Activated T-helper 1 cell treated with anti-CD3 and anti-CD28 coated beads, Interleukin-12 subunit alpha, Interleukin-12 subunit beta, Interleukin-2, Interleukin-4 antibody, amounts not matched to agents 30 ng/mL and 10 ng/mL and 1 ng/mL, durations not matched to agents 14 hours and 24 hours and 36 hours (primary cell): Measurements from ENCODE around the gene CNTNAP5. TPM values are rescaled to one million over a fixed set of nuclear protein-coding genes. Genes with fewer than 3 reads are reported as not detected.

ENCODE experiments used
- DNase-seq: peaks from one replicate; pipeline ENCODE4 v3.0.0; 2021; ENCODE audit warnings: low spot score
- H3K27ac Mint-ChIP-seq: one replicate; pipeline ENCODE4 v1.8.0; 2021; ENCODE audit warnings: mild to moderate bottlenecking, mixed read lengths
- H3K27me3 Mint-ChIP-seq: one replicate; pipeline ENCODE4 v1.8.0; 2022; ENCODE audit warnings: mild to moderate bottlenecking, moderate library complexity, mixed read lengths; ENCODE audit not compliant: insufficient read depth
- H3K36me3 Mint-ChIP-seq: one replicate; pipeline ENCODE4 v1.8.0; 2021; ENCODE audit warnings: low read depth, mixed read lengths
- H3K4me1 Mint-ChIP-seq: one replicate; pipeline ENCODE4 v1.8.0; 2021; ENCODE audit warnings: low read depth, mixed read lengths
- H3K4me3 Mint-ChIP-seq: one replicate; pipeline ENCODE4 v1.8.0; 2021; ENCODE audit warnings: mild to moderate bottlenecking, moderate library complexity, mixed read lengths
- H3K9me3 Mint-ChIP-seq: one replicate; pipeline ENCODE4 v1.8.0; 2021; ENCODE audit warnings: mixed read lengths
- intact Hi-C: fragments of 100-400 bp; cut with micrococcal nuclease; formaldehyde crosslinking; loops from one replicate; pipeline ENCODE4 v1.15.1; 2024
- total RNA-seq: library from RNA; stranded (reverse); gene quantifications from 2 replicates; pipeline ENCODE4 v1.2.3, GENCODE V29; 2022

CNTNAP5 gene
- total RNA-seq, 1 donor from 2014 or later, result not detected

DNA sequence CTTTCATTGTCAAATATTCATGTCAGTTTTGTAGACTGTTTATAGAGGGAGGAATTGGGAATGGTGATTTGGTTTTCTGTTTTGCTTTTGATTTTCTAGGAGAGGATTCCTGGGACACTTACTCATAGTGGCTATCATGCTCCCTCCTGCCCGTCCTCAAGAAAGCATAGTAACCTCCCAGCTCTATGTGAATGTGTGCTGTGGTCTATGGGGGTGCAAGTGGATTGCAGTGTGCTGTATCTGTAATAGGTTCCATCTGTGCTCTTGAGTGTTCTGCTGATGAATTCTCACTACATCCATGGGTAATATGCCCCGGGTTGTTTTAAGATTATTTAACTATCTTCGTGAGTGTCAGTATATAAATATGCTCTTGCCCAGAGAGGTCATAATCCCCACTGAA lies 811.3 kb downstream of the CNTNAP5 start:
- H3K4me3 Mint-ChIP-seq, result no peak overlapping the region
- no peaks in the 10 kb centered on the region for H3K27me3 Mint-ChIP-seq
- no peak overlapping the region for H3K27ac Mint-ChIP-seq
- DNase-seq, result no peak
- intact Hi-C loops, result no loop called here
- peaks cover 10% of the 10 kb centered on the region for H3K9me3 Mint-ChIP-seq
- no peaks in the 10 kb centered on the region for H3K36me3 Mint-ChIP-seq
- no peaks in the 10 kb centered on the region for H3K4me1 Mint-ChIP-seq

GRCh38 chr2:124837496-124837895 lies 812.4 kb downstream of the CNTNAP5 start:
- intact Hi-C loops, result no loop called here
- no peaks in the 10 kb centered on the region for H3K4me1 Mint-ChIP-seq
- no peak overlapping the region for H3K27ac Mint-ChIP-seq
- H3K36me3 Mint-ChIP-seq, result no peaks in the 10 kb centered on the region
- no peaks in the 10 kb centered on the region for H3K27me3 Mint-ChIP-seq
- DNase-seq, result no peak
- H3K4me3 Mint-ChIP-seq, result no peak overlapping the region
- H3K9me3 Mint-ChIP-seq, result peaks cover 12% of the 10 kb centered on the region

DNA sequence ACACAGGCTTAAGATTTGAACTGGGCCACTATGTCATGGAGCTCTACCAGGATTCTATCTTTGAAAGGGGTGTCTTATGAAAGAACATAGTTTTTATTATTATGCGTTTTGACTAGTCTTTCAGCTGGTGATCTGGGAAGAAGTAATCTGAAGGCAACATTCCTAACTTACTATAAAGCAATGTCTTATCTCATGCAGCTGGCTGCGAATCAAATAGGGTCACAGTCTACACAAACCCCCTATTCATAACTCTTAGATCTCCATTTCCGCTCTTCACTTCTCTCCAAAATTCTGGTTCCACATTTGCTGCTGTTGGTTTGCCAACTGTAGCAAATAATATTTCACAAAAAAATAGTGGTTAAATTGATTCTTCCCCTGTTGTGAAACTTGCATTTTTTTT lies 813.3 kb downstream of the CNTNAP5 start:
- no peak overlapping the region for H3K27ac Mint-ChIP-seq
- no peaks in the 10 kb centered on the region for H3K36me3 Mint-ChIP-seq
- H3K9me3 Mint-ChIP-seq, result peaks cover 12% of the 10 kb centered on the region
- no peaks in the 10 kb centered on the region for H3K4me1 Mint-ChIP-seq
- no peaks in the 10 kb centered on the region for H3K27me3 Mint-ChIP-seq
- no peak for DNase-seq
- H3K4me3 Mint-ChIP-seq, result no peak overlapping the region
- intact Hi-C loops, result no loop called here

- Mint-ChIP-seq H3K27ac (no peak overlapping the region), H3K27me3 (no peaks in the 10 kb centered on the region)
- intact Hi-C loops, result no loop called here
Observed at GRCh38 chr2:124867247-124867646, 842.2 kb downstream of the CNTNAP5 start.

GRCh38 chr2:124874219-124874618 lies 849.1 kb downstream of the CNTNAP5 start:
- no peaks in the 10 kb centered on the region for H3K36me3 Mint-ChIP-seq
- H3K9me3 Mint-ChIP-seq, result no peaks in the 10 kb centered on the region
- H3K27me3 Mint-ChIP-seq, result no peaks in the 10 kb centered on the region
- H3K27ac Mint-ChIP-seq, result no peak overlapping the region
- intact Hi-C loops, result no loop called here
- DNase-seq, result no peak
- H3K4me3 Mint-ChIP-seq, result no peak overlapping the region
- no peaks in the 10 kb centered on the region for H3K4me1 Mint-ChIP-seq

More at GRCh38 chr2:124867247-124867646, 842.2 kb downstream of the CNTNAP5 start:
- Mint-ChIP-seq H3K9me3 (peaks cover 5% of the 10 kb centered on the region), H3K36me3 (no peaks in the 10 kb centered on the region), H3K4me1 (no peaks in the 10 kb centered on the region), H3K4me3 (no peak overlapping the region)
- no peak for DNase-seq

GRCh38 chr2:124874676-124875075 lies 849.6 kb downstream of the CNTNAP5 start:
- Mint-ChIP-seq H3K4me3 (no peak overlapping the region), H3K27me3 (no peaks in the 10 kb centered on the region), H3K27ac (no peak overlapping the region), H3K36me3 (no peaks in the 10 kb centered on the region), H3K9me3 (no peaks in the 10 kb centered on the region), H3K4me1 (no peaks in the 10 kb centered on the region)
- intact Hi-C loops, result no loop called here
- no peak for DNase-seq

GRCh38 chr2:124875627-124876244 lies 850.6 kb downstream of the CNTNAP5 start:
- Mint-ChIP-seq H3K9me3 (no peaks in the 10 kb centered on the region), H3K4me3 (no peak overlapping the region), H3K36me3 (no peaks in the 10 kb centered on the region), H3K27ac (no peak overlapping the region), H3K27me3 (no peaks in the 10 kb centered on the region), H3K4me1 (no peaks in the 10 kb centered on the region)
- intact Hi-C loops, result no loop called here
- no peak for DNase-seq

DNA sequence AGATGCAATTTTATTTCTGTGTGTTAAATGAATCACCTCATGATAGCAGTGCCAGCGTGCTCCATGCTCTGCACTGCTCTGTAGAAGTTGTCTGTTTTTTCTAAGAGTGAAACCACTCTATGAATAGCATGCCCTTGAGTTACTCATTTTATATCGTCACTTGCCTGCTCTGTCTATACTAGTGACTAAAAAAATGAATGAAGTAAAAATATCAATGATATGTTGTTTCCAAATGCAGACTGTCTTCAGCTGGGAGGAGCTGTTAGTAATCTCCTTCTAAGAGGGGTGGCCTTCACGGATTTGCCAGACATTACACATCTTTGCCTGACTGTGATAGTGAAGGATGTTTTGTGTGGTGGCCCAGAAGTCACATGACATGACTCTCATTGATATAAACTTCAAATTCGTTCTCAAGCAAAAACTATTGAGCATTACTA lies 852.1 kb downstream of the CNTNAP5 start:
- intact Hi-C loops, result no loop called here
- Mint-ChIP-seq H3K36me3 (no peaks in the 10 kb centered on the region), H3K27ac (no peak overlapping the region), H3K27me3 (no peaks in the 10 kb centered on the region), H3K4me3 (no peak overlapping the region), H3K4me1 (no peaks in the 10 kb centered on the region), H3K9me3 (no peaks in the 10 kb centered on the region)
- DNase-seq, result no peak

DNA sequence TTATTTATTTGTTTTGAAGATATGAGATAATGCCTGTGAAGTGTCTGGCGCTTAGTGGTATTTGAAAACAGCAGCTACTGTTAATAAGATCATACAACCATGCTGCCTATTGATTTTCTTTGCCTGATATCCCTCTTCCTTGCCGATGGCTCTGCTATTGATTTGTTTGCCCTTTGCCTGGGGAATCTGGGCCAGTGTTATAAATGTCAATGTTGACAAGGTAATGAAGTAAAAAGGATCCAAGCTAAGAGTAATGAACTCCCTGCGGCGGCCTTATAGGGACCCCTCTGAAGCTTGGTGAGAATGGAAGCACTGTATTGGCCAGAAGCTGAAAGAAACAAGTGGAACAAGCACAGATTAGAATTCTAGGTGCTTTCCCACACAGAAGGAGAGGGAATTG lies 854.6 kb downstream of the CNTNAP5 start:
- Mint-ChIP-seq H3K4me1 (no peaks in the 10 kb centered on the region), H3K27me3 (no peaks in the 10 kb centered on the region), H3K27ac (no peak overlapping the region), H3K4me3 (no peak overlapping the region), H3K9me3 (peaks cover 11% of the 10 kb centered on the region), H3K36me3 (no peaks in the 10 kb centered on the region)
- intact Hi-C loops, result no loop called here
- DNase-seq, result no peak

DNA sequence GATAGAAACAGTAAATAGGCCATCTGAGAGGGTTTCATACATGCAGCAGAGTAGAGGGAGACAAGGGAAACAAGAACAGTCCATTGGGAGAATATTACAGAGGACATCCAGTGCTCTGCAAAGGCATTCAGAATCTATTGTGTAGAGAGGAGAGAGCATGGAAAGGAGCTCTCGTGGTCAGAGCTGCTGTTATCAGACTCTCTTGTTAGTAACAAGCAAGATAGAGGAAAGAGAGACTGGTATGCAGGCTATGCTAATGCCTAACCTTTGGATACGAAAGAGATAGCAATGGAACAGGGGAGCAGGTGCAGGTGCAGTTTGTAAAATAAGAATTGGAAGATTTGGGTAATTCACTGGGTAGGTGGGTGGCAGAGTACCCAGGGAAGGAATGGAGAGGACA lies 855.9 kb downstream of the CNTNAP5 start:
- no peaks in the 10 kb centered on the region for H3K36me3 Mint-ChIP-seq
- no peak overlapping the region for H3K27ac Mint-ChIP-seq
- no peak overlapping the region for H3K4me3 Mint-ChIP-seq
- no peaks in the 10 kb centered on the region for H3K27me3 Mint-ChIP-seq
- no peak for DNase-seq
- intact Hi-C loops, result no loop called here
- H3K9me3 Mint-ChIP-seq, result peaks cover 11% of the 10 kb centered on the region
- no peaks in the 10 kb centered on the region for H3K4me1 Mint-ChIP-seq

DNA sequence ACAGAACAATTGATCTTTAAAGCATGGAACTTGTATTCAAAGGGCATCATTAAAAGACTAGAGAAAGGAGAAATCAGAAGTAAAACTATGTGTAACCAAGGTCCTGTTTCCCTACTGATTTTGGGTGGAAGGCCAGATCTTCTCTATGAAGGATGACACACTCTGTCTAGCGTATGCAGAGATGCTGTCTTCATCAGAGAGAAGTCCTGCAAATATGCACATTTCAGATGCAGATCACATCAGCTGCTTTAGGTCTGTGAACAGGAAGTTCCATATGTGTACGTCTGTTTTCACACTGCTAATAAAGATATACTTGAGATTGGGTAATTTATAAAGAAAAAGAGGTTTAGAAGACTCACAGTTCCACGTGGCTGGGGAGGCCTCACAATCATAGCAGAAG lies 857.3 kb downstream of the CNTNAP5 start:
- no peak for DNase-seq
- Mint-ChIP-seq H3K27me3 (no peaks in the 10 kb centered on the region), H3K36me3 (no peaks in the 10 kb centered on the region), H3K27ac (no peak overlapping the region), H3K4me1 (no peaks in the 10 kb centered on the region), H3K4me3 (no peak overlapping the region), H3K9me3 (peaks cover 11% of the 10 kb centered on the region)
- intact Hi-C loops, result no loop called here

DNA sequence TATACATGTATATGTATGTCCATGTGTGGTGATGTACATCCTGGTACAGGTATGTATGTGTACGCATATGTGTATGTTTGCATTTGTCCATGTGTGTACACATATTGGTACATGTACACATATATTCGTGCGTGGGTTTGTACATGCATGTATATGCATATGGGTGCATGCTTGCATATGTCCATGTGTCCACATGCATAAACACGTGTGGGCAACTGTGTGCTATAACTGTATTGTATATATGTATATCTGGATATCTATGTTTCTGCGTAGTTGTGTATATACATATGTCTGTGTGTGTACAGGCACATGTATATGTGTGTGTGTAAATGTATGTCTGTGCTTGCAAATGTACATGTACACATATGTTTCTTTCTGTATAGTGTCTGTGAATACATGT lies 858.5 kb downstream of the CNTNAP5 start:
- no peaks in the 10 kb centered on the region for H3K4me1 Mint-ChIP-seq
- H3K27ac Mint-ChIP-seq, result no peak overlapping the region

GRCh38 chr2:124884315-124884714 lies 859.2 kb downstream of the CNTNAP5 start:
- no peak for DNase-seq
- intact Hi-C loops, result no loop called here
- Mint-ChIP-seq H3K27me3 (no peaks in the 10 kb centered on the region), H3K27ac (no peak overlapping the region), H3K36me3 (no peaks in the 10 kb centered on the region), H3K4me3 (no peak overlapping the region), H3K4me1 (no peaks in the 10 kb centered on the region), H3K9me3 (peaks cover 11% of the 10 kb centered on the region)

More for the DNA sequence above, 858.5 kb downstream of the CNTNAP5 start:
- intact Hi-C loops, result no loop called here
- no peaks in the 10 kb centered on the region for H3K36me3 Mint-ChIP-seq
- no peak for DNase-seq
- no peaks in the 10 kb centered on the region for H3K27me3 Mint-ChIP-seq
- no peak overlapping the region for H3K4me3 Mint-ChIP-seq
- peaks cover 11% of the 10 kb centered on the region for H3K9me3 Mint-ChIP-seq

DNA sequence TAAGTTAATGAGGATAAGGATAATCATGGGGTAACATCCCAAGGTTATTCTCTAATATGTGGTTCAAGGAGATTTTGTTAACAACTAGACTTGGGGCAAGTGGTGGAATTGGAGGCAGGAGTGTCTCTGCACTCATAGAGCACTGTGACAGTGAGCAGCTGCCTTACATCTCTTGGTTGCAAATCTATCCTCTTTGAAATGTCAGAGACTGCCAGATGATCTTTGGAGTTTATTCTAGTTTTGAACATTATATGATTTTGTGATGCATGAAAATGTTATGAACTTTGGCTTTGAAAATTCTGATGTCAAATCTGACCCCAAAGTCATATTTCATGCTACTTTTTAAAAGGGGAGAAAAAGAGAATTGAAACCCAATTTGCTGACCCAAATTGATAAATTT lies 861.1 kb downstream of the CNTNAP5 start:
- H3K36me3 Mint-ChIP-seq, result no peaks in the 10 kb centered on the region
- no peaks in the 10 kb centered on the region for H3K4me1 Mint-ChIP-seq
- no peaks in the 10 kb centered on the region for H3K27me3 Mint-ChIP-seq
- H3K4me3 Mint-ChIP-seq, result no peak overlapping the region
- no peak for DNase-seq
- intact Hi-C loops, result no loop called here
- H3K27ac Mint-ChIP-seq, result no peak overlapping the region
- H3K9me3 Mint-ChIP-seq, result peaks cover 11% of the 10 kb centered on the region
